ENCODE data around the gene BAD. TPM values are rescaled to one million over a fixed set of nuclear protein-coding genes. Genes with fewer than 3 reads are reported as not detected.

The BAD gene
- total RNA-seq, 2 experiments from 2014 or later = 23.5 to 24.2 TPM

GRCh38 chr11:64220271-64220670 is 64.2 kb downstream of the BAD start:
- no peaks in the 10 kb centered on the region for H3K9me3 Mint-ChIP-seq
- H3K27me3 Mint-ChIP-seq = no peaks in the 10 kb centered on the region
- H3K27ac Mint-ChIP-seq = no peak overlapping the region
- H3K36me3 Mint-ChIP-seq = peaks cover 16% of the 10 kb centered on the region
- DNase-seq = no peak
- H3K4me1 Mint-ChIP-seq = peaks cover 15% of the 10 kb centered on the region
- H3K4me3 Mint-ChIP-seq = no peak overlapping the region

Other genes with a start within 250 kb of the BAD start
- gene FLRT1, start 248.7 kb downstream of the BAD start, total RNA-seq = not detected
- 10 to 100 TPM; 27.6 to 29.6 TPM for gene MACROD1, start 118.6 kb downstream of the BAD start, total RNA-seq
- 100 to 1,000 TPM; 373 to 379 TPM for gene STIP1, start 98.5 kb downstream of the BAD start, total RNA-seq
- 100 to 1,000 TPM; 217 to 235 TPM for gene FERMT3, start 77.9 kb downstream of the BAD start, total RNA-seq
- gene TRPT1, start 58.5 kb downstream of the BAD start, total RNA-seq = 10 to 100 TPM; 24.1 to 24.4 TPM
- gene NUDT22, start 58.4 kb downstream of the BAD start, total RNA-seq = 10 to 100 TPM; 58.4 to 69.6 TPM
- 10 to 100 TPM; 16.5 to 17.7 TPM for gene DNAJC4, start 54.1 kb downstream of the BAD start, total RNA-seq
- 10 to 100 TPM; 84.7 to 85.8 TPM for gene VEGFB, start 50.1 kb downstream of the BAD start, total RNA-seq
- gene FKBP2, start 43.6 kb downstream of the BAD start, total RNA-seq = 10 to 100 TPM; 21.9 to 22.8 TPM
- gene PPP1R14B, start 37.7 kb downstream of the BAD start, total RNA-seq = 100 to 1,000 TPM; 332 to 336 TPM
- 1 to 10 TPM; 7.3 to 7.4 TPM for gene PLCB3, start 33.1 kb downstream of the BAD start, total RNA-seq
- 10 to 100 TPM; 32.5 to 35.7 TPM for gene GPR137, start 1.2 kb upstream of the BAD start, total RNA-seq
- not detected for gene KCNK4, start 6.6 kb upstream of the BAD start, total RNA-seq
- gene CATSPERZ, start 15.7 kb upstream of the BAD start, total RNA-seq = not detected
- 10 to 100 TPM; 46.5 to 46.9 TPM for gene ESRRA, start 20.9 kb upstream of the BAD start, total RNA-seq
- 100 to 1,000 TPM; 235 to 248 TPM for gene TRMT112, start 32.9 kb upstream of the BAD start, total RNA-seq
- 100 to 1,000 TPM; 111 to 116 TPM for gene PRDX5, start 33.5 kb upstream of the BAD start, total RNA-seq
- 10 to 100 TPM; 73.5 to 74.5 TPM for gene CCDC88B, start 55.5 kb upstream of the BAD start, total RNA-seq
- 10 to 100 TPM; 20.3 to 24.5 TPM for gene RPS6KA4, start 74.5 kb upstream of the BAD start, total RNA-seq

Measured in activated naive CD8-positive, alpha-beta T cell treated with anti-CD3 and anti-CD28 coated beads for 36 hours (primary cell).